HCEC 1CT (cell line): ENCODE measurements around the gene NDRG2.
A peak's percentile ranks its signal among the peaks of the same experiment; 100 is the strongest.
"Not testable (repeated sequence)": the region's sequence is repeated elsewhere in the genome, so short reads cannot be mapped to it uniquely, and the experiment has no call there.

ENCODE experiments used
- DNase-seq: peaks from one replicate; pipeline ENCODE4 v3.0.0-alpha.2; 2017

NDRG2 gene

GRCh38 chr14:21055432-21056117, 30.7 kb upstream of the NDRG2 start:
- no peak for DNase-seq

DNA sequence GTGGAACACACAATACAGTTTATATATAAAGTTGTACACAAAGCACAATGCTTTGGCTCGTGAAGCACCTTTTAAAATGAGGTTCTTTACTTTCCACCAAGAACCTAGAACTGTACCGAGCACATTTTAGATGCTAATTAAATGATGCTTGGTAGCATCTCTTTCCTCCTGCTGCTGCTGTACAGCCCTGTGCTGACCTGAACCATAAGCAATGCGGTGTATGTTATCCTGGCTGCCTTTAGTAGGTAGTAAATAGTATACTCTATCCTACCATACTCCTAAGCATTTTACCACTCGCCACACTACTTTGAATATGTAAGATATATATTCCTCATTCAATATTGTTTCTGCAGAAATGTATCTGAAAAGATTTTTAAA, 29.9 kb upstream of the NDRG2 start:
- no peak for DNase-seq

DNA sequence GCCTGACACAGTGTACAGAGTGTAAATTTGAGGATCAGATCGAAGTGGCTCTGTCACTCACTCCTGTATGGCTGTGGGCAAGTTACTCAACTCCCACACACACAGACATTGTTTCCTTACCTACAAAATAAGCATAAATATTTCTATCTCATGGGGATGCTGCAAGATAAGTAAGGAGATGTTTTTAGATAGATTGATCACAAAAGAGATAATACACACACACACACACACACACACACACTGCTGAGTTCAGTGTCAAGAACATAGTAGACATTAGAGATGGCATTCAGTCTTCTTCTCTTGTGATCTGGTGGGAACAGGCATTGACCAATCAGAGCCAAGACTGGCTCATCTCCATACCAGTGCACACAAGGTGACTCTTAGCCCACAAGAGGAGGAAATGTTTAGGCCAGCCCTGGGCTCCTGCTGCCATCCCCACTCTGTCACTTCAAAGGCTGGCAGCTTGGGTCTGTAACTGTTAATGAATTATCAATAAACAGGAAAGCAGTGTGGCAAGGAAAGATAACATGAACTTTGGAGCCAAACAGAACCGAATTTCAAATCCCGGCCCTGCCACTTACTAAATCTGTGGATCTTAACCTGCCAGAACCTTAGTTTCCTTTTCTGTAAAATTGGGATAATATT, 29.4 kb upstream of the NDRG2 start:
- DNase-seq: no peak

DNA sequence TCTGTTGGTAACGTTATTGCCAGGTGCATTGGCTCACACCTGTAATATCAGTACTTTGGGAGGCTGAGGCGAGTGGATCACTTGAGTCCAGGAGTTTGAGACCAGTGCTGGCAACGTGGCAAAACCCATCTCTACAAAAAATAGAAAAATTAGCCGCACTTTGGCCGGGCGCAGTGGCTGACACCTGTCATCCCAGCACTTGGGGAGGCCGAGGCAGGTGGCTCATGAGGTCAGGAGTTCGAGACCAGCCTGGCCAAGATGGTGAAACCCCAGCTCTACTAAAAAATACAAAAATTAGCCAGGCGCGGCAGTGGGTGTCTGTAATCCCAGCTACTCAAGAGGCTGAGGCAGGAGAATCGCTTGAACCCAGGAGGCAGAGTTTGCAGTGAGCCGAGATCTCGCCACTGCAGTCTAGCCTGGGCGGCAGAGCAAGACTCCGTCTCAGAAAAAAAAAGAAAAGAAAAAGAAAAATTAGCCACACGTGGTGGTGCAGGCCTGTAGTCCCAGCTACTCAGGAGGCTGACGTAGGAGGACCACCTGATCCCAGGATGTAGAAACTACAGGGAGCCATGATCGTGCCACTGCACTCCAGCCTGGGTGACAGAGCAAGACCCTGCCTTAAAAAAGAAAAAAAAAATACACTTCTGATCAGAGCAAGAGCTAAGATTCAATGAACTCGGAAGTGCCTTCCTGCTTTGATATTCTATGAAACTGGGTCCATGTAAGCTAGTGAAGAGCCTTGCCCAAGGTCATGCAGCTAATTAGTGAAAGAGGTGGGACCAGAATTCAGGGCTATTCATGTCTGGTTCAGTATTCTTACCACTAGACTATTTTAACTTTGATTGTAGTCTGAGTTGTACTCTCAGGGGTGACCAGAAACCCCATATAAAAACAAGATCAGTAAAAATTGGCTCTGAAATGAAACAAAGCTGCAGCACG, 28.6 kb upstream of the NDRG2 start:
- DNase-seq: no peak

- no peak for DNase-seq
Measured at GRCh38 chr14:21050597-21050996, 25.7 kb upstream of the NDRG2 start.

DNA sequence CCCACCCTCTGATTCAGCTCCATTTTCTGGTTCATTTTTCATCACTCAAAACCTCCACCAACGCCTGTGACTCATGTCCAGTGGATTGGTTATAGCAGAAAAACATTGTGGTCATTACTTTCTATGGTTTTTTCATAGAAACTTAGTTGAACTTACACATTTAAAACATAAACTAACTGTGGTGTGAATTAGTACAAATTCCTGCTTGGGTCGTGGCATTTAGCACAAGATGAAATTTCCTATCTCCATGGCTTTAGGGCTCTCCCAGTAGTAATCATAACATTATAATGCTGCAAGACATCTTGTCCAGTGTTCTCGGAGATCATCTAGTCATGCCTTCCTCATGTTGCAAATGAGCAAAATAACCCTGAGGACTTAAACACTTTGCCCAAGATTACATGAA, 24.4 kb upstream of the NDRG2 start:
- DNase-seq: no peak

- no peak for DNase-seq
Measured at GRCh38 chr14:21048638-21049037, 23.8 kb upstream of the NDRG2 start.

DNA sequence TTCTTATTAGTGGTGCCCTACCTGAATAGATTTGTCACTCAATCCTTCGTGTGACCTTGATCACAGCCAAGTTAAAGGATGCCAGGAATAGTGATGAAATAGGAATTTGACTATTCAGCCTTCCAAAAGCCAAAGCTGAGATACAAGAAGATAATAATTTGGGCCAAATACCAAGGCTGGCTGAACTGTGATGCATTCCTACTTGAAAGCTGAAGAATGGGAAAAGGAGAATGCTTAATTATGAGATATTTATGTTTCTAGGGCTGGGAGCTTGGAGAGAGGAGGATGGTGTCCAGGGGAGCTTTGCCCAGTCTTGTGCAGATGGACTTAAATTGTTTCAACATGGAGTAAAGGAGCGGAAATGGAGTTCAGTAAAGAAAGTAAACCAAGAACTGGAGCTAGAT, 22.5 kb upstream of the NDRG2 start:
- no peak for DNase-seq

GRCh38 chr14:21043974-21044618, 19.2 kb upstream of the NDRG2 start:
- no peak for DNase-seq

- no peak for DNase-seq
Measured at GRCh38 chr14:21043387-21043973, 18.6 kb upstream of the NDRG2 start.

GRCh38 chr14:21042918-21043317, 18.1 kb upstream of the NDRG2 start:
- DNase-seq: no peak

GRCh38 chr14:21041676-21042433, 17.0 kb upstream of the NDRG2 start, which contains the start of gene RNASE7:
TSS of gene RNASE7 (plus strand) at chr14:21042362. CDS start at chr14:21042993, 631 bp downstream.
- DNase-seq: peak; percentile 6

- not testable (repeated sequence) for DNase-seq
Measured at GRCh38 chr14:21040941-21041340, 16.1 kb upstream of the NDRG2 start.

GRCh38 chr14:21040370-21040925, 15.6 kb upstream of the NDRG2 start:
- DNase-seq: no peak

DNA sequence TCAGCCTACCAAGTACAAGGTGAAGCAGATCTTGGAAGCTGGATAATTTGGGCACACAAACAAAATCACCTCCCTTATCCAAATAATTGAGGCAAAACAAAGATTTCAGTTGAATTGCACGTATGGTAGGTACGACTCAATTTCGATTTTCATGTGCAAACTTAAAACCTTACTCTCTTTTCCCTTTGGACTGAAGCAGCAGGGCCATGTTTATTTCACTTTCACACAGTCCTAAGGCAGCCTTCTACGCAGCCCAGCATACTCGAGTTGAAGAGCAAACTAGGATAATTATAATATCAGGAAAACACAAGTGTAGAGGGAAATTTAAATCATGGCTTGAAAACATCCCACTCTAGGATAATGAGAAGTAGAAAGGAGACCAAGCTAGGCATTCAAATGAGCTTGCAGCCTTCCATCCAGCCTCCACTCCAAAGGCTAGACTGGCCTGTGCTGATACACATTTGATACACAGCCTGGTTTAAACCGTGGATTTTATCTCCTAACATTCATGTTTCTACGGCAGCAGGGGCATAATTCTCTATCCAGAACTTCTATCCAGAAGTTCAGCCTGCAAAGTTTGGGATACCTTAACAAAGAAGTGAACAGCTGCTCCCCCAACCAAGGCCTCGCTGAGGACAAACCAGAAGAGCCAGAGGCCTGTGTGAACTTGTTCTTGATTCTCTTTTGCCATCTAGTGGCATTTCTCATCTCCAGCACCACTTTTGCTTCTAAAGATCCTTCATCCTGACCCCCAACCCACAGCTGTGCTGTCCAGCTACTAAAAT, 14.9 kb upstream of the NDRG2 start:
- peak; percentile 54 for DNase-seq

DNA sequence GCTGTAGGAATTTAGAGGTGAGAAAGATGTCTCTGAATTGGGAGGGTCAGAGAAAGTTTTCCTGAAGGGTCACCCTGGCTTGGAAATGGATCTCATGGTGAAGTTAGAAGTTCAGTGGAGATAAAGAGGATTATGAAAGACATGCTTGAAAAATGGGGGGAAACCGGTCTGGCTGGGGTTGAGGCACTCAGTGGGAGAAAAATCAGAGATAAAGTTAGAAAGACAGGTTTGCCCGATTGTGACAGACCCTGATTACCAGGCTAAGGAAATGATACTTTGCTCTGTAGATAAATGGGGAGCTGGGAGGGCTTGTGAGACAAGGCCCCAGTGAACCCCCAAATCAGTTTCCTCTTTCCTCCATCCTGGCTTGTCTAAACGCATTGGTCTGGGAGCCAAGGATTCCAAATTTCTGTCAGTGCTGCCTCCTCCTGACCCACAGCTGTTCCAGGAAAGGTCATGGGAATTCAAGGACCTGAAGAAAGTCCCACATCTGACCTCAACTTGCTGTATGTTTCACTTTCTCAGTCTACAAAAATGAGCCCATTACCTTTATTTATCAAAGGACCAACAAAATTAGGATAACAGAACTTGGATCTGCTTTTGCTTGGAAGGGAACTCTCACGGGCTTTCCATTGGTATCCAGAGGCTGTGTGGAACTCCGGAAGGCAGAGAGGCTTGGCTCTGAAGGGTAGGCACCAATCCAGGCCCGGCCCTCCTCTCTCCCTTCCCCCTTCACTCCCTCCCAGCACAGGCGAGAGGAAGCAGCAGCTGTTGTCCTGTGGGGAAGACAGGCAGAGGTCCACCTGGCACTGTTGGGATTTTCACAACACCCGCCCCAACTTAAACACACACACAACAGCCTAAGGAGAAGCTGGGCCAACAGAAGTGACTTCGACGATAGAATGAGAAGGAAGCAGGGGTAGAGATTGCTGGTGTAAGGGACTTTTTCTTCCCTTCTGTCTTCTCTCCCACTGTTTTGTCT, 13.9 kb upstream of the NDRG2 start:
- DNase-seq: peak; percentile 2

DNA sequence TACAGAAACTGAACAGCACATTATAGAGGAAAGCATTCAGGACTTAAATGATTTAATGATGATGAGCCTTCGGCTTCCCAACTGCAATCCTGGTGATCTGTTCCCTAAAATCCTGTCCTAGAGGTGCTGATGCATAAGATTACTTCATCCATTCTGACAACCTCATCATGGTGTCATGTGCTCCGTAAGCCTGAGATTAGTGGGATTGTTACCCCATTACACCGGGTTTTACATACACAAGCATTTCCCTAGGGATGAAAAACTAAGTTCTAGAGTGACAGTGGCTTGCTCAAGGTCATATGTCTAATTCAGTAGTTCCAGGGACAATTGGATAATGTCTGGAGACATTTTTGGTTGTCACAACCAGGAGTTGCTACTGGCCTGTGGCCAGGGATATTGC, 12.3 kb upstream of the NDRG2 start:
- DNase-seq: no peak

DNA sequence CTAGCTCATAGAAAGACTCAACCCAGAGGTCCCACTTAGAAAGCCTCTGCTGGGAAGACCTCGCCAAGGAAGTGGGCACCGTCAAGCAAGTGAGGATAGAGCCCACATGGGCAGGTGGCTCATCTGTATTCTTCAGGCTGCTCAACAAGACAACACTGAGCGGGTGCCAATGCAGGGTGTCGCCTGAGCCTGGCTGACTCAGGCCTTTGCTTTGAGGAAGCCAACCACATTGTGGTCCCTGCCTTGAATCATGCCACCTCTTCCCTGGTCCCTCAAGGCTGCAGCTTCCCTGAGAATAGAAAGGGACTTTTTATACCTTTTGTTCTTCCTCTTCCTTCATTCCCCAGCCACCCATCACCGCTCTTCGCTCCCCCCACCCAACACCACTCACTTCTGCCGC, 11.9 kb upstream of the NDRG2 start:
- DNase-seq: no peak

DNA sequence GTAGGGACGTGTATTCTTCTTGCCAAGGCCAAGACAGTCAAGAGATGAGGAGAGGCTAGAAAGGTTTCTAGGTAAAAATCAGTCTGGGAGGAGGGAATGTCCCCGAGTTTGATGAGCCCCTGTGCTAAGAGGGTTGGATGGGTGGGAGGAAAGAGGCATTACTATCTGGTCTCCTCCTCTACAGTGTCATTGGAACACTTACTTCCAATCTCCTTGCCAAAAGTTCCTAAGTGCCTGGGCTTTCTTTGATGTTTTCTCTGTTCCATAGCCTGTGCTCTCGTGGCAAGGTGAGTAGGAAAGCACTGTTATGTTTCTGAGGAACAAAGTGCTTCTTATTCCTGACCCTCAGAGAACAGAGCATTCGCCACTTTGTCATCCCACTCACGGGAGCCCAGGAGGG, 9.8 kb upstream of the NDRG2 start, which contains the start of gene RNASE13:
Gene RNASE13, minus strand, starts transcription at position 101 of the 400 bp plus-strand sequence. CDS start 519 bp downstream, outside the sequence.
- DNase-seq: no peak
